OCI-LY1 (cell line): ENCODE measurements around the gene SAYSD1.

Source experiments
- H2AFZ ChIP-seq: fragments of 200-600 bp; sonication (generic), shearing (Covaris generic); 2 replicates; pipeline ENCODE4 v1.6.0; 2014; ENCODE audit warnings: antibody characterized with exemption, mild to moderate bottlenecking, low read length
- H3F3A ChIP-seq: fragments of 200-600 bp; sonication (generic), shearing (Covaris generic); 2 replicates; pipeline ENCODE4 v1.6.0; 2014; ENCODE audit warnings: mild to moderate bottlenecking, antibody characterized with exemption, low read length, moderate library complexity; ENCODE audit not compliant: insufficient read depth
- H3K27ac ChIP-seq: fragments of 200-600 bp; sonication (generic); 2 replicates; pipeline ENCODE4 v1.5.1; 2014; ENCODE audit warnings: low read length, mixed run types, mild to moderate bottlenecking, low read depth; ENCODE audit not compliant: poor library complexity, severe bottlenecking
- H3K27me3 ChIP-seq: fragments of 200-600 bp; sonication (generic); 2 replicates; pipeline ENCODE4 v1.6.0; 2014; ENCODE audit warnings: antibody characterized with exemption, mild to moderate bottlenecking, low read length, moderate library complexity; ENCODE audit not compliant: insufficient read depth
- H3K36me3 ChIP-seq: fragments of 200-600 bp; sonication (generic); 2 replicates; pipeline ENCODE4 v1.6.1; 2014; ENCODE audit warnings: mild to moderate bottlenecking, antibody characterized with exemption, low read length, moderate library complexity, mixed read lengths; ENCODE audit not compliant: insufficient read depth
- H3K4me1 ChIP-seq: fragments of 200-600 bp; sonication (generic); 2 replicates; pipeline ENCODE4 v1.5.1; 2014; ENCODE audit warnings: mild to moderate bottlenecking, low read length, moderate library complexity; ENCODE audit not compliant: insufficient read depth, severe bottlenecking
- H3K4me2 ChIP-seq: fragments of 200-600 bp; sonication (generic), shearing (Covaris generic); 2 replicates; pipeline ENCODE4 v1.6.1; 2014; ENCODE audit warnings: low read length
- H3K4me3 ChIP-seq: fragments of 200-600 bp; sonication (generic); 2 replicates; pipeline ENCODE4 v1.5.1; 2014; ENCODE audit warnings: low read length, low read depth, mild to moderate bottlenecking, mixed read lengths; ENCODE audit not compliant: poor library complexity, severe bottlenecking
- H3K79me2 ChIP-seq: fragments of 200-600 bp; shearing (Covaris generic); 2 replicates; pipeline ENCODE4 v1.6.1; 2016; ENCODE audit warnings: mixed run types, low read length, mixed read lengths; ENCODE audit not compliant: insufficient read depth
- H3K9ac ChIP-seq: fragments of 200-600 bp; sonication (generic), shearing (Covaris generic); 2 replicates; pipeline ENCODE4 v1.6.1; 2014; ENCODE audit warnings: mild to moderate bottlenecking, low read length, mixed read lengths
- H3K9me2 ChIP-seq: fragments of 200-600 bp; sonication (generic), shearing (Covaris generic); 2 replicates; pipeline ENCODE4 v1.6.1; 2014; ENCODE audit warnings: low read depth, mild to moderate bottlenecking, low read length, mixed read lengths
- H3K9me3 ChIP-seq: fragments of 200-600 bp; shearing (Covaris generic); 2 replicates; pipeline ENCODE4 v1.6.1; 2014; ENCODE audit warnings: low read length, mixed read lengths
- H4K20me1 ChIP-seq: fragments of 200-600 bp; sonication (generic), shearing (Covaris generic); 2 replicates; pipeline ENCODE4 v1.6.0; 2016; ENCODE audit warnings: mild to moderate bottlenecking, low read length; ENCODE audit not compliant: insufficient read depth
- CTCF ChIP-seq: fragments of 200-600 bp; sonication (generic), shearing (Covaris generic); IDR thresholded peaks from 2 replicates; pipeline ENCODE4 v1.5.1; 2017; ENCODE audit warnings: mild to moderate bottlenecking, antibody characterized with exemption, low read length, moderate library complexity, mixed read lengths
- EZH2 ChIP-seq: fragments of 200-600 bp; sonication (generic), shearing (Covaris generic); IDR thresholded peaks from 2 replicates; pipeline ENCODE4 v1.8.0; 2017; ENCODE audit warnings: borderline replicate concordance, mixed run types, mild to moderate bottlenecking, antibody characterized with exemption, low read length, moderate library complexity, mixed read lengths

SAYSD1 gene

GRCh38 chr6:39082310-39082709 lies 32.7 kb downstream of the SAYSD1 start:
- Histone ChIP-seq H3K4me1 (no peaks in the 10 kb centered on the region), H3K27me3 (no peaks in the 10 kb centered on the region), H3K27ac (no peak overlapping the region), H2AFZ (no peak overlapping the region), H3F3A (no peaks in the 10 kb centered on the region), H3K79me2 (no peaks in the 10 kb centered on the region), H3K9ac (no peak overlapping the region), H3K36me3 (no peaks in the 10 kb centered on the region), H3K9me3 (no peaks in the 10 kb centered on the region), H3K4me2 (no peak overlapping the region), H3K9me2 (no peaks in the 10 kb centered on the region), H3K4me3 (no peak overlapping the region), H4K20me1 (no peaks in the 10 kb centered on the region)
- TF ChIP-seq CTCF, result no peak

GRCh38 chr6:39080246-39080875 lies 34.6 kb downstream of the SAYSD1 start:
- Histone ChIP-seq H3K9me3 (no peaks in the 10 kb centered on the region), H3K27me3 (no peaks in the 10 kb centered on the region), H4K20me1 (no peaks in the 10 kb centered on the region), H3K9ac (no peak overlapping the region), H3K4me1 (no peaks in the 10 kb centered on the region), H3K79me2 (no peaks in the 10 kb centered on the region), H3K27ac (no peak overlapping the region), H3F3A (no peaks in the 10 kb centered on the region), H3K4me3 (no peak overlapping the region), H3K36me3 (no peaks in the 10 kb centered on the region), H3K4me2 (no peak overlapping the region), H2AFZ (no peak overlapping the region), H3K9me2 (no peaks in the 10 kb centered on the region)
- TF ChIP-seq CTCF (no peak), EZH2 (no peak)

- Histone ChIP-seq H3K4me1 (no peaks in the 10 kb centered on the region), H3K9ac (no peak overlapping the region), H3K27ac (no peak overlapping the region), H3K36me3 (no peaks in the 10 kb centered on the region), H3F3A (no peaks in the 10 kb centered on the region), H4K20me1 (no peaks in the 10 kb centered on the region), H3K79me2 (no peaks in the 10 kb centered on the region), H3K4me3 (no peak overlapping the region), H3K9me3 (no peaks in the 10 kb centered on the region), H3K4me2 (no peak overlapping the region), H2AFZ (no peak overlapping the region), H3K27me3 (no peaks in the 10 kb centered on the region), H3K9me2 (no peaks in the 10 kb centered on the region)
- TF ChIP-seq EZH2 (no peak), CTCF (no peak)
Observed at GRCh38 chr6:39079197-39080125, 35.5 kb downstream of the SAYSD1 start.
